Measurements from ENCODE around the gene RASGEF1B.

RASGEF1B gene

DNA sequence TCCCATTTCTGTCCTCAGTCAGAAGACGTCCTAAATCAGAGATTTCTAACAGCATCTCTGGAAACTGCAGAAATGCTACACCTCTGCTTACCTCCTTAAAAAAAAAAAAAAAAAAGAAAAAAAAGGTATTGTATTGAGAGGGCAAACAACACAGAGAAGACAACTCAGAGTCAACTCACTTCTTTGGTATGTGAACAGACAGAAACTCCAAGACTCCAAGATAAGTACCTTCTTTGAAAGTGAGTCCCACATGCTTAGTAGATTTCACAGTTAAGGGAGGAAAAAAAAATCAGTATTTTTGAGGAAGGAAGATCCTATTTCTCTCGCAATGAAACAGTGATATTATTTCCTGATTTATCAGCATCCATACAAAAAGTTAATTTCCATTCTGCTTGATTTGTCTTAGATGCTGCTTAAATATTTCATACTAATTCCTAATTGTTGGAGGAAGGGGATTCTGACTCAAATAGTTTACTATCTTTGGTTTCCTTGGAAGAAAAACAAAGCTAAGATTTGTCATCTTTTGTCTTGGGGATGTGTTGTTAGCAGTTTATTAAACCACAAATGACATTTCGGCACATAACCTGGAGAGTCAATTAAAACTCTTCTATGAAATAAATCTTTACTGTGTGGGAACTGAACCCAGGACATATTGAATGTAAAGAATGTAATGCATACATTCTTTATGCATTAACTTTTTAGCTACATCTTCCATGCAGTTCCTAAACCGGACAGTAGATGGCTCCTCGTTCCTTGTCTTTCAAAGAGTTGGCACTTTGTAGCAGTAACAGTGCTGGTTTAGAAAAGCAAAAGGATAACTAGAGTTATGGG is 4.7 kb downstream of the RASGEF1B start:
- DNase-seq (ENCODE audit: insufficient read length, low spot score) (no peak), FAIRE-seq (no peak)

DNA sequence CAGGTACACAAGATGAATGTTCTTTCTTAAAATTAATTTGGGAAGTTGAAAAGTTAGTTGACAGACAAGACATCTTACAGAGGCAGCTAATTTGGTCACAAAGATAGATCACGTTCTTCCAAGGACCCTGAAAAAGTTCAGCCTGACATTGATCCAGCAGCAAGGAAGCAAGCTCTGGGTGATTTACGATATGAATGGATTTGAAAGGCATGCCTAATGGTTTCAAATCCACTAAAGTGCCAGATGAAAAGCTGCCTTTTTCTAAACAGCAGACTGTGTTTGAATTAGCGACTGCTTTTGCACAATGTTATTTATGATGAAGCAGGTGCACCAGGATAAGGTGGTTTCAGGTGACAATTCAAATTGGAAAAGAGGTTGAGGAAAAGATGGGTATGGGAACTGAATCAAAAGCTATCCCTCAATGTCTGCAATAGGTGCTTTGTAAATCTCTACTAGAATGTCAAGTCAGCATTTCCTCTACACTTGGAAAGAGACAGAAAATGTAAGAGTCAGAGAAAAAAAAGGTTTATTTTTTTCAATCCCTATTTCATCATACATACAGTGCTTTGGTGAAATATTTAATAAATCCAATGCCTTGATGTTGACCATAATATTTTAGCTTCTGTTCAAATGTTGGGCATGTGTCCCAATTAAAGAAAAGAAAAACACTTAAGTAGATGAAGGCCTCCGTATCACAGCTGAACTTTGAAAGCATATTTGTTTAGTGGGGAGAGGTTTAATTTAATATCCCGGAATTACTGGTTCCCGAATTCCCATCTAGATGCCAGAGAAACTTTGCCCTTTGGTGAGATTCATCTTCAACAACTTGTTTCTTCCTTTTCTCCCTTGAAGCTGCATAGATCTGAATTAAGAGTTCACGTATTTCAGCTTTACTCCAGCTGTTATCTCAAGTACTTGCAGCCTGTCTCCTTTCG is 6.0 kb downstream of the RASGEF1B start:
- no peak for DNase-seq (ENCODE audit: insufficient read length, low spot score)
- no peak for FAIRE-seq

DNA sequence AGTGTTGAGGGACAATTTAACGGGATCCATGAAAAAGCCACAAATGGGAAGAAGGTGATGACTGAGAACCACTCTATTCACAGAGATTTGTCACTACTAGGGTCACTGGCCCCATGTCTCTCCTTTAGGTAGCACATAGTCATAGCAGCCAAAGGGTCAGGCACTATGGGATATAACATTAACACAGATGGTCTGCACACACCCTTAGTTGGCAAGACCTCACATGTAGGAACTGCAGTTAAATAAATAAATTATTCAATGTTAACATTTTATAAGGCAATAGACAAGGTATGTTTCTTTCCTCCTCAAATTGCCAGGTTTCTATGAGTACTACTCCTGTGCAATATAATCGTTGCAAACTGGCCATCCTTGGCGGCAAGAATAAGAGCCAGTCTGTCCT is 10.9 kb downstream of the RASGEF1B start:
- FAIRE-seq: no peak
- DNase-seq (ENCODE audit: insufficient read length, low spot score): no peak

DNA sequence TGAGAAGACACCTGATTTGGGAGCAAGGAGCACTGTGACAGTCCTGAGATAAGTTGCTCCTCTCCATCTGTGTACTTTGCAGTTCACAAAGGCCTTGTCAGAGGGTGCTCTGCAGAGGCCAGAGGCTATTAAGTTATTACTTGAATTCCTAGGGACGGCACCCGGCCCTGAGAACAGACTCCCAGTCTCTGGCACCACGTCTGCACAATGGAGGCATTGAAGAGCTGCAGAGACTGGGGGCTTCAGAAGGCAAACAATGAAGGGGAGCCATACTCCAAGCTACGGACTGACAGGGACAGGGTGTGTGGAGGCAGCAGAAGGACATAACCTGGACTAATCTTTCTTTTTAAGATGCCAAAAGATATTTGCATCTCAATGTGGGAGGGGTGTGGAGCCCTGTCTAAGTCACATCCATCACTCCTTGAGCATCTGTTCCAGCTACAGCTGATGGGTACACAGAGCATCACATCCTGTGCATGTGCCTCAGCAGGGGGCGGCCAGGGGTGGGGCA is 11.5 kb downstream of the RASGEF1B start:
- DNase-seq (ENCODE audit: insufficient read length, low spot score) (no peak), FAIRE-seq (no peak)

DNA sequence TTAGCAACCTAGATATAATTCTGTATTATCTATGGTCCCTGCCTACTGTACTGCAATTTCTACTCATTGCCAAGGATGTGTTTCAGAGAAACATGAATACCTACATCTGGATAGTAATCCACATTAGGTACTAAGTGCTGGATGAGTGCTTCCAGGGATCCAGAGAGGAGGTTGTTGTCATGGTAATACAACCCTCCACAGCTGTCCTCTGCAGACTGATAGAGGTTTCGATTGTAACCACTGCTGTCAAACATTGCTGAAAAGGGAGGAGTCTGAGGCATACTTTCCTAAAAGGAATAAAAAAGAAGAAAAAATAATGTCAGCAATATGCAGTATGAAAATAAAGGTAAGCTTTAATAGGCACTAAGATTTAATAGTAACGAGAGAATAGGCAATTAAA is 12.5 kb downstream of the RASGEF1B start:
- no peak for FAIRE-seq
- DNase-seq (ENCODE audit: insufficient read length, low spot score): no peak

DNA sequence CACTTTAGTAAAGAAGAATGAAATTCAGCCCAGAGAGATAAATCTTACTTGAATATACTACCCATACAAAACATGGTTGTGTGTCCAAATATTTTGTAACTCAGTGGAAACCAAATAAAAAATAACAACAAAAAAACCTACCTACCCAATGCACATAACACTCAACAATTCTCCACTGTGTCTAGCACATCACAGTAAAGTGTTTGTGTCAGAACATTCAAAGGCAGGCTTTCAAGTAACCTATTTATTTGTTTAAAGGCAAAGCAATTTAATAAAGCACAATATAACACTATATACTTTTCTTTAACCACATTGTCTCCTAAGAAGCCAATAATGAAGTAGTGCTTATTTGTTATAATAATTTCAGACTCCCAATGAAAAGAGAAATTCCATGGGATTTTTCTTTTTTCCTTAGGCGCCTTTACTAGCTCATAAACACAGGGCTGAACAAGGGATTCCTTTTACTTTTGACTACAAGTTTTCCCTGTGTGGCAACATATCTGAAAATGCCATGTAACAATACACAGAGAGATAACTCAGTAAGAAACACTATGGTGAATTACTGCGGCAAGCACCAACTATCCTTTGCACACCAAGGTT is 13.7 kb downstream of the RASGEF1B start:
- FAIRE-seq (no peak), DNase-seq (ENCODE audit: insufficient read length, low spot score) (no peak)

DNA sequence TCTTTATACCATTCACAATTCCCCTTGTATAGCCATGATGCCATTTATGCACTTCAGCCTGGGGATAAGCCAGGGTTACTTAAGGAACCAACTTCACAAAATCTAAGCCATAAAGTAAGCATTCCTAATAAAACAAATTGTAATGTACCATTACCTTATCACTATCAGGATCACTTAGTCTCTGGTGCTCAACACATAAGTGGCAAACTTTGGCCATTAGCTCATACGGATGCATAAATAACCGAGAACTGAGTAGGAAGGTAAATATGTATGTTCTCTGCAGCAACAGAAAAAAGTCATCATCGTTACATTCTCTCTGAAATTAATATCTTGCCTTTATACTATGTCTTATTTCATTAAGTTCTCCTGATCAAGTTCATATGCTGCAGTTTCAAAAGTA is 14.4 kb downstream of the RASGEF1B start:
- no peak for DNase-seq (ENCODE audit: insufficient read length, low spot score)
- FAIRE-seq: no peak

DNA sequence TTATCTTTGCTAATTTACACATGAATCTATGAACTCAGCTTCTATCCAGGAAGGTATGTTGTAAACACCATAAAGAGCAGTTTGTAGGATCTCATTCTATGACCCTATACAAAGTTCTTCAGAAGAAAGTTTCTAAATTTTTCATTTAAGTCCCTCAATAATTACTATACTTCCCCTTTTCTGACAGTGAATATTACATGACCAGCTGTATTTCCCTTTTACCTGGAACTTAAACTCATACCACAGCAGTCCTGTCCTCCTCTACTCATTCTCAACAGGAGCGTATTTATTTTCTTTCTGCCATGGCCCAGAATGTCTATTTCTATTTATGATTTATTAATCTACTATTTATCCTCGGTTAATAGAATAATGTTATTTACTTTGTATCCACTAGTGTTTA is 15.8 kb downstream of the RASGEF1B start:
- FAIRE-seq (no peak), DNase-seq (ENCODE audit: insufficient read length, low spot score) (no peak)

DNA sequence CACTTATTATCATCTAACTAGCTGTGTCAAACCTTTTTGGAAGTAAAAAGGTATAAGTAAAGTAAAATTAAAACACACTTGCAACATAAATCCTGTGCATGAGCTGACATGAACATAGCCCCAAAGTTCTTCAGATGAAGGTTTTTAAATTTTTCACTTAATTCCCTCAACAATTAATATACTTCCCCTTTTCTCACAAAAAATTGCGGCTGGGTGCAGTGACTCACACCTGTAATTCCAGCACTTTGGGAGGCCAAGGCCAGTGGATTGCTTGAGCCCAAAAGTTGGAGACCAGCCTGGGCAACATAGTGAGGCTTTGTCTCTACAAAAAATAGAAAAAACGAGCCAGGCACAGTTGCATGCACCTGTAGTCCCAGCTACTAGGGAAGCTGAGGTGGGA is 16.8 kb downstream of the RASGEF1B start:
- FAIRE-seq (no peak), DNase-seq (ENCODE audit: insufficient read length, low spot score) (no peak)

DNA sequence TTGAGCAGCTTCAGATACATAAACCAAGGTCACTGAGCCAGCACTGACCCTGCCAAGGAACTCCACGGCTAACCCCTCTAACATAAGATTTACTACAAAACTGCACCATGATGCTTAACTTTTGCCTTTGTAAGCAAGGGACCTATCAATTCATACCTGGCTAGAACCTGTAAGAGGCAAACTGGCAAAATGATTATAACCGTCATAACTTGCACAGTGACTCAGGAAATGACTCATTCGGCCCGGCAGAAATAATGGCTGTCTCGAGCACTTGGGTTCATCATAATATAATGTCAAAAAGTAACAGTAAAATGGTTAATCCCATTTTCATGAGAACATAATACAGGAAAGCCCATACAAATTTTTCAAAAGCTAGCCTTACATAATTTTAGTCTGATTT is 17.2 kb downstream of the RASGEF1B start:
- FAIRE-seq (no peak), DNase-seq (ENCODE audit: insufficient read length, low spot score) (no peak)

DNA sequence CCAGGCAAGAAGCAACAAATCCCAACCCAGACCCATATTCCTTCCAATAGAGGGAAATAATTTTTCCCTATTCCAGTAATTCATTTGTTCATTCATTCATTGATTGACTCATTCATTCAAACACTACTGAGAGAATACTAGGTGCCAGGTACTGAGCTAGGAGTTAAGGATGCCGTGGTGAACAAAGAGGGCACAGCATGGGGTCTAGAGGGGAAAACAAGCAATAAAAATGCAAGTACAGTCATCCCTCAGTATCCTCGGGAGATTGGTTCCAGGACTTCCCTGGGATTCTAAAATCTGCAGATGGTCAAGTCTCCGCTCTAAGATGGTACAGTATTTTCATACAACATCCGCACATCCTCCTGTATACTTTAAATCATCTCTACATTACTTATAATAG is 18.7 kb downstream of the RASGEF1B start:
- no peak for DNase-seq (ENCODE audit: insufficient read length, low spot score)
- no peak for FAIRE-seq

DNA sequence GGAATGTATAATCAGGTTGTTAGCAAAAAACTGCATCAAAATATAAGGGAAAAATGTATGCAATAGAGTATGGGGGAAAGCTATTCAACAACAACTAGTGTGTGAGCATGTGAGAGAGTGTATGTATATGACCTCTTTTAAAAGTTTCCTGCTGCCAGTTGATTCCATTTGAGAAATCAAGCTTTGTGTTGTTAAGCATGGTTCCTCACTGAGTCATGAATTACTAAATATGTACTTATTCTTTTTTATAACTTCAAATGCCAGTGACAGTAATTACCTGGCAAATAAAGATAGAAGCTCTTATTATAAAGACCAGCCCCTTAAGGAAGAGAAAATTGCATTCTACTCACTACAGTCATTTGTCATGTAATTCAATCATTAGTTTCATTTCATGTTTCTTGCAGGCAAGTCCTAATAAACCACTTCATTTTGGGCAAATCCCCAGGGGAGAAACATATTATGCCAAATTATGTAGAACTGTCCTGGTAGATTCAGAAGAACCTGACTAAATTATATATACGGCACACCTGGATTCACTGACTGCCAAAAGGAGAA is 19.2 kb downstream of the RASGEF1B start:
- FAIRE-seq: no peak
- no peak for DNase-seq (ENCODE audit: insufficient read length, low spot score)

DNA sequence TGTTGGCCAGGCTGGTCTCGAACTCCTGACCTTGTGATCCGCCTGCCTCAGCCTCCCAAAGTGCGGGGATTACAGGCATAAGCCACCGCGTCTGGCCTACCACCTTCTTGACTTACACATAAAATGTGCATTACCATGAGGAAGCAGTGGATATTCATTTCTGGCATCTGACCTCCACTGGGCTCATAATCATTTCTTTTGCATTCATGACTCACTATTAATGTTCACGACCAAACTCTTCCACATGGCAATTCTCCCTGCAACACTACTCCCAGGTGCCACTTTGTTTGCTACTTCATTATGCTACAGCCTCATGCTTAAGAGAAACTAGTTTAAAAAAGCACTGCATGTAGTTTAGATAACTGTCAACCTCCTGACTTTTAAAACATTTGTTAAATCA is 22.7 kb downstream of the RASGEF1B start:
- FAIRE-seq: no peak
- DNase-seq (ENCODE audit: insufficient read length, low spot score): no peak

DNA sequence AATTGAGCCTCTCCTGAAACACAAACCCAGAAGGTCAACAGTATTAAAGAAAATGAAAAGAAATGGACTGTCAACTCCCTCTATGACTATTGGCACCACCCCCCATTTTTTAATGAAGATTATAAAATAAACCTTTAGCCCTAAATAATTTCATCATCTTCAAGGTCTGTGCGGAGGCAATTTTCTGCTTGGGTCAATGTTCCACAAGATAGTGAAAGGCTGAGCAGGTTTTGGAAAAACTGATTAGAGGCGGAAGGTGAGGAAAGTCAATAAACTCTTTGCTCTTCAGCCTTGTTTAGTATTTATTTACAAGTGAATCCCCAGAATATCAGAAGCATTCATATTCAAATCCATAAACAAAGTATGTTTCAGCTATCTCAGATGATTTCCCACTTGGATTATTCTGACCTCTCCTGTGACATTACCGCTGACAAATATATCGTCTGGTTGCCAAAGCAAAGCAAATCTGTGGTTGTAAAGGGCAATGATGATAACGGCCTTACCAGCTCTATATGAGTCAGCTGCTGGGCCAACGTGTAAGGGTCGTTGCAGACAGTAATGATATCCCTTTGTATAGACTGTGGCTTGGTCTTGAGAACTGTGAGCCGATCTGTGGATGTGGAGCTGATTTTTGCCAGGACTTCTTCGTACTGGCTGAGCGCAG is 24.0 kb downstream of the RASGEF1B start:
- no peak for DNase-seq (ENCODE audit: insufficient read length, low spot score)

DNA sequence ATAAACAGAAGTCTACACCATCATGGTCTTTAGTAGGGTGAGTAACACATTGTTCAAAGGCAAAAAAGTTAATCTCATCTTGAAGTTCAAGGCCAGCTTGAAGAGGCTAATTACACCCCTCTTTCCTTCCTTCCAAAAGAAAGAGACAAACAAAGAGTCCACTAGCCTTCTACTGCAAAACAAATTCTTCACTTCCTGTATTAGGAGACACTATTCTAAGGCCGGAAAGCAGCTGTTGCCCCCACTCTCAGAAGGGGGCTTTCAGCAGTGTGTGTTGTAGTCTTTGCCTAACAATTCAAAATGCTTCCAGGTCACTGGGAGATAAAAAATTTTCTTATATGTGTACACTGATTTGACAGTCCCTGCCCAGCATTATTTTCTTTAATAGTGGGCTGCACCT is 25.1 kb downstream of the RASGEF1B start:
- no peak for FAIRE-seq
- no peak for DNase-seq (ENCODE audit: insufficient read length, low spot score)

More for the DNA sequence above, 24.0 kb downstream of the RASGEF1B start:
- FAIRE-seq: no peak

DNA sequence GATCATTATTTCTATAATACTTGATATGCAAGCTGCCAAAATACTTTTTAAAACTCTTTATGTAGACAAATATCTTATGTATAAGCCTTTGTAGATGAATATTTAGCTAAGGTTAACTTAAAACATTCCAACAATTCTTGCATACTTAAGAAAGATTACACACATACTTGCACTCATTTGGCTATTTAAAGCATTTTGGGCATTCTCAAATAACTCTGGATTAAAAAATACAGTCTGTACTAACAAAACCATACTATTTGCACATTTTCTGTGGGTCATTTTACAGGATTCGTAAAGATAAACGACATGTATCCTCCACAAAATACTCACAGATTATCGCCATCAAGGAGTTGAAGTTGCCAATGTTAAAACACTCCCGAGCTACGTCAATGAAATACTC is 26.5 kb downstream of the RASGEF1B start:
- FAIRE-seq: no peak

DNA sequence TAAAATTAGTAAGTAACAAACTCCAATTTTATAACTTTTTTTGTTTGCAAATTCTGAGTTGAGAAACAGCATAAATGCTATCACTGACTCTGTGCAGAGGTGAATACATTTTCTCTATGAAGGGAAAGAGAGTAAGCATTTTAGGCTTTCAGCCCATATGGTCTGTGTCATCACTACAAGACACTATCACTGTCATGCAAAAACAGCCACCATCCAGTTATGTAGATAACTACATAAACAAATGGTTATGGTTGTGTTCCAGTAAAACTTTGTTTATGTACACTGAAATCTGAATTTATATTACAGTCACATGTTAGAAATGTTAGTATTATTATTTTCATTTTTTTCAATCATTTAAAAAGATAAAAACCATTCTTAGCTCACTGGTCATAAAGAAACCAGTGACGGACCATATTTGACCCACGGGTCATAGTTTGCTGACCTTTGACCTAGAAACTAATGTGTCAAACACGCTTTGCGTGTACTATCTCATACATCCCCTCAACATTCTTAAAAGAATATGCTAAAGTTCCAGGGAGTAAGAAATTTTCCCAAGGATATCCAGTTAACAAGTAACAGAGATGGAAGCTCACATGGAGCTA is 29.1 kb downstream of the RASGEF1B start:
- FAIRE-seq (no peak), DNase-seq (ENCODE audit: insufficient read length, low spot score) (no peak)

More for the DNA sequence above, 26.5 kb downstream of the RASGEF1B start:
- DNase-seq (ENCODE audit: insufficient read length, low spot score): no peak

DNA sequence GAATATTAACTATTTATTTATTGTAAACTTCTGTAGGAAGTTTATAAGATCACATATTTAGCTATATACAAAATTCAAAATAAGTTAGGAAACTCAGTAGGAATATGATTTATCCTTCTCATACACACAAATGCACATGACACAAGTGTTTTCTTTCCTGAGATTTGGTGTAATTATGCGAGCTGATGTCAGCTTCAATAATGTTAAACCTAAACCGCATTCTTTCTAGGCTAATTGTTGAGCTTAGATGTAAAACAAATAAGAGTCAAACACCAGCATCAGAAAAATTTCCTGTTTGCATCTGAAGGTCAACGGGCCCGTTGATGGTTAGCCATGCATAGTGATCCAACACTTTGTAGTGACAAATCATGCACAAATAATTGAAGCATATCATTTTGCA is 30.8 kb downstream of the RASGEF1B start:
- no peak for FAIRE-seq
- no peak for DNase-seq (ENCODE audit: insufficient read length, low spot score)

DNA sequence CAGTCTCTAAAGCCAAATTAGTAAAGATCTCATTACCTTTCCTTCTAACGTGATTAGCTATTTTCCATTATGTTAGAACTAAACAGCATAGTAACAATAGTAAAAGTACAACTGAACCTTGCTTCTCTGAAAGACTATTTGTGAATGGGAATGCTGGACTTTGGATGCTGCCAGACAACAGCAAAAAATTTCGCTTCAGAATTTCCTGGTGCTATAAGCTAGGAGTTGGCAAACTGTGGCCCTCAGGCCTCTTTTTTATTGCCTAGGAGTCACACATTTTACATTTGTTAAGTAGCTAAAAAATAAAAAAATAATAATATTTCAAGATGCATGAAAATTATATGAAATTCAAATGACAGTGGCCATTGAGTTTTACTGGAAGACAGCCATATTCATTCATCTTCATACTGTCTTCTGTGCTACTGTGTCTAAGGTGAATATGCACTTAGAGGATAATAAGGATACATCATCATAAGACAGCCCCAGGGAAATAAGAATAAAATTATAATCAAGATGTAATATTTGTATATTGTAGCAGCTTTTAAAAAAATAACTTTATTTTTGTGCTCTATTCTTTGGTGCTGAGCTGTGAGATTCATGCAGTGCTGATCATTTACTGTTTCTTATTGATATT is 34.6 kb downstream of the RASGEF1B start:
- no peak for FAIRE-seq
- DNase-seq (ENCODE audit: insufficient read length, low spot score): no peak
